Uterus (tissue), 2 donors: ENCODE data around the gene TMEM266.

Experiments
- CTCF ChIP-seq, 4 experiments: fragments of 200-600 bp in 2 of 4; fragments of 450-650 bp in 2 of 4; sonication (generic) in 2 of 4; IDR thresholded peaks; one replicate each; pipeline ENCODE4 v1.5.1; 2016 to 2019; ENCODE audit warnings: antibody characterized with exemption in 4 of 4, mild to moderate bottlenecking in 2 of 4, moderate library complexity in 1 of 4
- POLR2A ChIP-seq, 2 donors: fragments of 450-650 bp; IDR thresholded peaks; one replicate each; pipeline ENCODE4 v1.6.1; 2016; ENCODE audit warnings: antibody characterized with exemption in 2 of 2, mild to moderate bottlenecking in 1 of 2, moderate library complexity in 1 of 2

DNA sequence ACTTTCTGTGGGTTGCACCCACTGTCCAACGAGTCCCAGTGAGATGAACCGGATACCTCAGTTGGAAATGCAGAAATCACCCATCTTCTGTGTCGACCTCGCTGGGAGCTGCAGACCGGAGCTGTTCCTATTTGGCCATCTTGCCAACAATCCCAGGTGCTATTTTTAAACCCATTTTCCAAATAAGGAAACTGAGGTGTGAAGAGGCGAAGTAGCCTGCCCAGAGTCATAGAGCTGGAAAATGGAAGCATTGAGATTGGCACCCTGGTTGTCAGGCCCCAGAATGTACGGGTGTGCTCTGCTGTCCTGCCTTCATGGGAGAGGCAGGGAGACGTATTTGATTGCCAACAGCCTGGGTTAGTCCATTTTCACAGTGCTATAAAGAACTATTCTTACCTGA is 39.6 kb downstream of the TMEM266 start:
- TF ChIP-seq CTCF (IDR thresholded peaks at IDR 0.05), result no peak
- no peak for TF ChIP-seq POLR2A (IDR thresholded peaks at IDR 0.05)
